Activated CD4-positive, alpha-beta T cell treated with anti-CD3 and anti-CD28 coated beads, Interleukin-2, amount 50 U/mL, for 48 hours (primary cell): ENCODE data around the gene IL26.
"Not testable (repeated sequence)": the region's sequence is repeated elsewhere in the genome, so short reads cannot be mapped to it uniquely, and the experiment has no call there.

Experiments
- DNase-seq, 2 experiments: peaks; one replicate each; pipeline ENCODE4 v3.0.0-alpha.2; 2020

IL26 gene

DNA sequence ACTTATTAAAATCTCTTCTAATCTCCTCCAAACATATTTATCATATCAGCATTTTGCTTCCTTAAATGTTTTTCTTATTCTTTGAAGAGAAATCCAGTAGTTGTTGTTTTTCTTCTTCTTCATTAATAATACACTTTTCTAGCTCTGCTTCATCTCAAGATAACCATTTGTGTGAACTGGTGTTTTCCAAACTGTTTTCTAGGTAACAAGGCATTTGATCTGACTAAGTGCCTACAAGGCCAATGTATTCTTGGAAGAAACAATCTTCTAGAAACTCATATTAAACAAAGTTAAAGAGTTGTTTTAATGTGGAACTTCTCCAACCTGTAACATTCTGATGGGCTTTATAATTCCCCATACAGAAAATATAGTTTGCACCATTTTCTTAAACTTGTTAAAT, 35.3 kb downstream of the IL26 start:
- no peak for DNase-seq

DNA sequence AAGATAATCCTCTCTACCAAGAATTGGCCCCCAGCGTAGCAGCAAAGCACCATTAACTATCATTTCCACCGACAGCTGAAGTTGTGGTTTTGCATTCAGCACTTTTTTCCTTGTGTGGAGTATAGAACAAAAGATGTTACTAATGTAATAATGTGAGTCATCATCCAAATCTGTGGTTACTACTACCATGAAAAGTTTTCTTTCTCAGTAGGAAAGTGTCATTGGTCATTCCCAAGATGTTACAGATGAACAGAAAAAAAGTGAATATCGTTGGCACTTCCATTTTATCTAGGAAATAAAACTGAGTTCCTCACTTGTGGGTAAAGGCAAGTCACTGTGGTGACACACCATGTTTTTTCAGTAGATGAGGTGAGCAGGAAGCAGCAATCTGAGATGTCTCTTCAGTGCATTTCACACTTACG, 35.8 kb downstream of the IL26 start:
- peak in 1 of 2 experiments; percentile 44 for DNase-seq

DNA sequence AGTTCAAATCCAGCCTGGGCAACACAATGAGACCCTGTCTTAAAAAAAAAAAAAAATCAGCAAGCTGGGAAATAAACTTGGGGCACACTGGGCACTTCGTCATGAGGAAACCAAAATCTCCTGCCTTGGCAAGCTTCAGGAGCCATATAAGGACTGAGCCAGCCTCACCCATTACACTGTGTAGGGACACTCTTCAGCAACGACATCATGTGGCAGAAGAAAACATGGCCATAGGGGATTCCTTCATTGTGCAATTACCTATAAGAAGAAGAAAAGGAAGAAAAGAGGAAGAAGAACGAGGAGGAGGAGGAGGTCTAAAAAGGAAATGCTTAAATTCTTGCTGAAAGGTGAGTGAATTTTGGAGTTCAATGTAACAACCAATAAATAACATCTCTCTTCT, 40.0 kb downstream of the IL26 start:
- no peak for DNase-seq

DNA sequence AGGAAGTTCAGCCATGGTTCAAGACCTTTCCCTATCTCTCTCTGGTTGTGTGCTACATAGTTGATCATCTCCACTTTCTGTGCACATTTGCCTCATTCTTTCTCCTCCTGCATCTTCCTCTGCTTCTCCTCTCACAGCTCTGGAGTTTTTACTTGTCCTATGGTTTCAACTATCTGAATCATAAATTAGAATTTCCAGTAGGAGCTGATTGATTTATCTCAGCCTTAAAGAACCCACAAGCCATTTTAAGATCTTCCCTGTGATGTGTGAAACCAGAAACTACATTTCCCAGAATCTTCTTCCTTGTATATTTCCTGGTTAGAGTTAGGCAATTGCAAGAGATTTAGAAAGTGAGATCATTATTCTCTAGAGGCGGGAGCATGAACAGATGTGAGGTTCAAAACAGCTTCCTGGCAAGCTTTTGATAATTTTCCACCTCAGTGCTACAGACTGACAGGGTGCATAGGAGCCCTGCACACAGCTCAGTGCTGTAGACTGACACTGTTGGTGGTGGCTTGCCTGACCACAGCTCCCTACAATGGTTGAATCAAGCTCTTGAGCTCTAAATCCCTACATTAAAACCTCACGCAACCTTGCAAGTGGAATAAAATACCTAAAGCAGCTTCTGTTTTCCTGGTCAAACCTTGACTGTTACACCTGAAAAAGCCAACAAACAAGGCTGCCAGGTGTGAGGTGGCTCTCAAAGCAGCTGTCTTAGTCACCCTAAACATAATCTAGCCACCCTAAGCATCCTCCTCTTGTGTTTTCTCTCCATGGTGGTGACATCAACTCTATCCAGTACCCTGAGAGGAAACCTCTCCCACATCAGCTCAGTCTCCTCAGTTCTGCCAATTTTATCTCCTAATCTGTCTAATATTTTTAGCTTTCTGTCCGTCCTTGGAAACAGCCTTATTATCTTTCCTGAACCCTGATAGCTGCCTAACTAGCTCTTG, 44.5 kb downstream of the IL26 start:
- peak; percentile 38 to 45 for DNase-seq

DNA sequence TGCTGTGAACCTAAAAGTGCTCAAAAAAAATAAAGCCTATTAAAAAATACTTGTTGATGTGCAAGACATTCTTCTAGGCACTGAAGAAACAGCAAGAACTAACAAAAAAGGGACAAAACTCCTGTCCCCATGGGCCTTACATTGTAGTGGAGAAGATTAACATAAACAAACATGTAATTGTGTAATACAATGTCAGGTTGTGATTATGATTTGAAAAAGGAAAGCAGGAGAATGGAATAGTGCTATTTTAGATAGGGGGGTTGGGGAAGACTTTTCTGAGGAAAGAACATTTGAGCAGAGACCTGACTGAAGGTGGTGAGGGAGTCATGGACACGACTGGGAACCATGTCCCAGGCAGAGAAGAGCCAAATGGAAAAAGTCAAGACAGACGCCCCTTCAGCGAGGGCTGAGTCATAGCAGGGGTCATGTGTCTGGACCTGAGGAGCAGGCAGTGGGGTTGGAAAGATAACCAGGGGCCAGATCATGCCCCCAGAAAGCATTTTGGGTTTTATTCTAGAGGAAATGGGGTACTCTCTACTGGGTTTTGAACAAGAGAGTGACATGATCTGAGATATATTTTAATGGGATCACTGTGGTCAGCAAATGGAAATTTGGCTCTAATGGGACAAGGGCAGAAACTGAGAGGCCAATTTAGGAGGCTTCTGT, 46.7 kb downstream of the IL26 start:
- no peak for DNase-seq

DNA sequence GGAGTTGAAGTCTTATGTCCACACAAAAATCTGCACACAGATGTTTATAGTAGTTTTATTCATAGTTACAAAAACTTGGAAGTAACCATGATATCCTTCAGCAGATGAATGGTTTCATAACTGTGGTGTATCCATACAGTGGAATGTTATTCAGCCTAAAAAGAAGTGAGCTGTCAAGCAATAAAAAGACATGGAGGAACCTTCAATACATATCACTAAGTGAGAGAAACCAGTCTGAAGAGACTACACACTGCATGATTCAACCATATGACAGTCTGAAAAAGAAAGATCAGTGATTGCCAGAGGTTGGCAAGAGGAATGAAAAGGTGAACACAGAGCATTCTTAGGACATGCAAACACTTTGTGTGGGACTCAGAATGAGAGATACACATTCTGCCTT, 47.4 kb downstream of the IL26 start:
- DNase-seq: no peak

DNA sequence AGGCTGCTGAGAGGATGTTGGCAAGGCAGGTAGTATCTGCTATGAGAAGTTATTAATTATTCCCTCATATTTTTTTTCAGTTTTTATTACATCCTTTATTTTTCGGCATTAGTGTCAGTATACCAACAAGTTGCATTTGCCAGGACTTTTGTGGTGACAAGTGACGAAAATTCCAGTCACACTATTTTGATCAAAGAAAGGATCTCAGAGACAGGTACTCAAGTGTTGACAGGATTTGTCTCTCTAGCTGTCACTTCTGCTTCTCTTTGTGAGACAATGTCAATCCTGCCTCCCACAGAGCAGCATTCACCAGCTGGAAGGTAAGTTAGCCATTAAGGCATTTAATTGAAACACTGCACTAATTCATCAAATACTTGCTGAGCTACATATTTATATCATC, 48.0 kb downstream of the IL26 start:
- DNase-seq: no peak

DNA sequence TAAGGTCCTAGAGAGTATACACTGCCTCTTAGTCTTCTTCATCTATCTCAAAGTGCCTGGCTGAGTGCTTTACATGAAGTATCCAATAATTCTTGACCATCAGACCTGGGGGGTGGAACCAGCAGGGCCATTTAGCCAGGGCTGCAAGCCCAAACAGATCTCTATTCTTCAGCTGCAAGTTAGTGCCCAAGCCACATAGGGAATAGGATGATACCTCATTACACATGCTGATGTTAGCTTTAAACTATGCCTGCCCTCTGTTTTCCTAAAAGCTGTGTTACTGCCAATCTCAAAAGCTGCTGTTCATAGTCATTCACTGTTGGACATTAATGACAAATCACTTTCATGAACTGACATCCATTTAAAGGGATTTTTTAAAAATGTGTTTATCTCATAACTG, 49.4 kb downstream of the IL26 start:
- DNase-seq: no peak

DNA sequence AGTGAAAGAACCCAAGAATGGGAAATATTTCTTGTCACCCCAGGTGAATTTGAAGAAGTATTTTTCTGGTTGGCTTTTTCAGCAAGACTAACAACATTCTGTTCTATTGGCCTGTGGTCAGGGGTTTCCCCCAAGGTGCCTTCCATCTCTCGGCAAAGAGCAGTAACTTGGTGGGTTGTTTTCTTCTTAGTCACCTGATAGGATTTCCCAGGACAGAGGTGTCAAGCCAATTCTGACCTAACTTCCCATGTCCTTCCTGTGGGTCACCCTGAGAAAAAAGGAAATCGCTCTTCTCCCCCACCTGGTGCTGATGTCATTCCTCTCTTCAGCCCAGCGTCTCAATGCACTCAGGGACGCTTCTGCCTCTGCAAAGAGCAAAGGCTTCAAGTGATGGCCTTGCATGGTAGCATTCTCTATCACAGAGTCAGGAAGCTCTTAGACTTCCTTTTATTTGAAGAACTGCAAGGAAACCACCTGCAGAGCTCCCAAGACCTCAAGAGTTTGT, 50.0 kb downstream of the IL26 start:
- peak; percentile 43 to 62 for DNase-seq

DNA sequence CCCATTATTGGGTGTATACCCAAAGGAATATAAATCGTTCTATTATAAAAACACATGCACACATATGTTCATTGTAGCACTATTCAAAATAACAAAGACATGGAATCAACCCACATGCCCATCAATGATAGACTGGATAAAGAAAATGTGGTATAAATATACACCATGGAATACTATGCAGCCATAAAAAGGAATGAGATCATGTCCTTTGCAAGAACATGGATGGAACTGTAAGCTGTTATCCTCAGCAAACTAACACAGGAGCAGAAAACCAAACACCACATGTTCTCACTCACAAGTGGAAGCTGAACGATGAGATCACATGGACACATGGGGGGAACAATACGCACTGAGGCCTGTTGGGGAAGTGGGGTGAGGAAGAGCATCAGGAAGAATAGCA, 50.8 kb downstream of the IL26 start:
- not testable (repeated sequence) for DNase-seq

DNA sequence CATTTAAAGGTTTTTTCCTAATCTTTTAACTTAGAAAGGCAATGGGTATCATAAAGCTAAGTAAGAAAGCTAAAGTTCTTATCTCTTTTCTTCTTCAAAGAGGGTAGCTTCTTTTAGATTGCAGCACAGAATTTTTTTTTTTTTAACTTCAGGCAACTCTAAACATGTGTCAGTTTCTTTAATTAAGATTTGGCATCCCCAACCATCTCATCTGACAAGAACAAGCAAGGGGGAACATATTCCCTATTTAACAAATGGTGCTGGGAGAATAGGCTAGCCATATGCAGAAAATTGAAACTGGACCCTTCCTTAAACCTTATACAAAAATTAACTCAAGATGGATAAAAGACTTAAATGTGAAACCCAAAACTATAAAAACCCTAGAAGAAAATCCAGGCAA, 51.8 kb downstream of the IL26 start:
- no peak for DNase-seq

DNA sequence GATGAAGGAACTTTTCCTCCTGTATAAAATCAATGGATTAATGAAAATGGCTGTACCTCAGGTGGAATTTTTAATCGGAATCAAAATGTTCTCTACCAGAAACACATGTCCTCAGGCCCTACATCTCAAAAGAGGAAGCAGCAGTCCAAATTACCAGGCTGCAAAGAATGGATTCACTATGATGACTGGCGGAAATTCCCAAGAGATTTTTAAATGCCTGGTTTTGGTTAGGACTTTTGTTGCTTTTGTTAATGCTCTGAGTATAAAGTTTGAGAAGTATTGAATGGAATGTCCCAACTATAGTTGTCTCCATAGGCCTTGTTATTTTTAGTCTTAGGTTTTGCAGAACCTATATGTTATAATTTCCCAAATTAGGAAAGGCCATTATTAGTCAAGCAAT, 54.9 kb downstream of the IL26 start:
- DNase-seq: no peak

DNA sequence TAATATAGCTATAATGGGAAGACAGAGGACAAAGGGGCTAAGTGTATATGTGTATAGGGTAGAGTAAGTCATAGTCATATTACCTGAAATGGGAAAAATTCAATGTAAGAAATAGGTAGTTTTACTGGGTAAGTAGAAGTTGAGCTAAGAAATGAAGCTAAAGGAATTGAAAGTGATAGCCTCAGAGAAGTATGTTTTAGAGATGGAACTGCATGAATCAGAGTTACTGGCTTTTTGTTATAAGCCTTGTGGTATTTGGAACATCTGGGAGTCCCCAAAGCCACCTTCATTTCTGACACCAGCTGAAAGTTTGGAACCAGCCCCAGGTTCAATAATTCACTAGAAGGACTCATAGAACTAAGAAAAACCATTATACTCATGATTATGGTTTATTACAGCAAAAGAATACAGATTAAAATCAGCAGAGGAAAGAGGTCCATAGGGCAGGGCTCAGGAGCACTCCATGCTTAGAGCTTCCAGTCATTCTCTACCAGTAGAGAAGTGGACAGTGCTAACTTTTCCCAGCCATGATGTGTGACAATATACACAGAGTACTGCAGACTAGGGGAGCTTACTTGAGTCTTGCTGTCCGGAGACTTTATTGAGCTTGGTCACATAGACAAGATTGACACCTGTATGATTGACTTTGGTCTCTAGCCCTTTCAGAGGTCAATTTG, 56.3 kb downstream of the IL26 start:
- no peak for DNase-seq

DNA sequence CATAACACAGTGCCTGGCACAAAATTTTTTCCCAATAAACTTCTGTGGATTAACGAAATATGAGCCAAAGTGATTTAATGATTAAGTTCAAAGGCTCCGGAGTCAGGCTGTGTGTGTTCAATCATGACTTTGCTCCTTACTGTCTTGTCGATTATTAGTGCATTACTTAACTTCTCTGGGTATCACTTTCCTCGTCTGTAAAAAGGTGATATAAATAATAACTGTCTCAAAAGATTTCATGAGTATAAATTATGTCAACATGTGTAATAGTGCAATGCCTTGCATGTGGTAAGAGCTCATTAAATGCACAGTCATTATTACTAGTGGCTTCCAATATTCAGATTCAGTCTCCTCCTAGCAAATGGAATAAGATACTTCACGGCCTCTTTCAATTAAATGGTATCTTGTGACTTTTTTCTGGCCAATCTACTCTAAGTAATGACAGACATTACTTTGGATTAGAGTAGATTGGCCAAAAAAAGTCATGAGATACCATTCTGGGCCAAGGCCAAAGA, 59.2 kb downstream of the IL26 start:
- DNase-seq: no peak

DNA sequence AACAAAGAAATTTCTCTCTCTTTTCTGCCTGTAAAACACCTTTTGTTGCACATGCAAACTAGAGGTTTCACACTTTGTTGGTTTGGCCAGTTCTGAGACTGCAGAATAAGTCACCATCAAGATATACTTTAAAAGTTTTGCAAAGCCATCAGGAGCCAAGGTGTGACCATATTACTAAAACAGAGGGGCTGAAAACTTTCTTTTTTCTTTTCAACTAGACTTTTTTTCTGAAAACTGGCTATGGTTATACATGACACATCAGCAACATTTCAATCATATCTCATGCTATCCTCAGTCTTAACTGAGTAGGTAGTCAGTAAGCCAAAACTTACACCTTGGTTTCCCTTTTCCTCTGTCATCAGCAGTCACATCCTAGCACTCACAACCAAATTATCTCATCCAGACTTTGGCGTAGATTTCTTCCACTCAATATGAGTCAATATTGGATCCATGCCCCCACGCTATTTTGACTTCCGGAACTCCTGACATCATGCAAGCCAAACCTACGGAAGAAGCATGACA, 62.0 kb downstream of the IL26 start:
- peak in 1 of 2 experiments; percentile 35 for DNase-seq

DNA sequence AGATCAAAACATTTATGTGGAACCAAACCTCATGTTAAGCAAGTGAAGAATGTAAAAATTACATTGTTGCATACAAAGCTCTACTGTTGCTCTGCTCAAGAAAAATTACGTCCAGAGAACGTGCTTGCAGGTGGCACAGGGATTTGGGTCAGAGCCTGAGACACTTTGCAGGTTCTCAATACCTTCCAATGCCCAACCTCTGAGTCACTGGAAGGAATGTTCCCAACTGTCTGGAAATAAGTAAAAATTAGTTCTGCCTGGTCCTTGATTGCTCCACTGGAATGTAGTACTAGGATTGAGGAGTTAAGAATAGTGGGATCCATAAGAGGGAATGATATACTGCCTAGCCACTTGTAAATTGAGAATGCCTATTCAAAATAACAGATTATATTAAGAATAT, 63.2 kb downstream of the IL26 start:
- DNase-seq: no peak

DNA sequence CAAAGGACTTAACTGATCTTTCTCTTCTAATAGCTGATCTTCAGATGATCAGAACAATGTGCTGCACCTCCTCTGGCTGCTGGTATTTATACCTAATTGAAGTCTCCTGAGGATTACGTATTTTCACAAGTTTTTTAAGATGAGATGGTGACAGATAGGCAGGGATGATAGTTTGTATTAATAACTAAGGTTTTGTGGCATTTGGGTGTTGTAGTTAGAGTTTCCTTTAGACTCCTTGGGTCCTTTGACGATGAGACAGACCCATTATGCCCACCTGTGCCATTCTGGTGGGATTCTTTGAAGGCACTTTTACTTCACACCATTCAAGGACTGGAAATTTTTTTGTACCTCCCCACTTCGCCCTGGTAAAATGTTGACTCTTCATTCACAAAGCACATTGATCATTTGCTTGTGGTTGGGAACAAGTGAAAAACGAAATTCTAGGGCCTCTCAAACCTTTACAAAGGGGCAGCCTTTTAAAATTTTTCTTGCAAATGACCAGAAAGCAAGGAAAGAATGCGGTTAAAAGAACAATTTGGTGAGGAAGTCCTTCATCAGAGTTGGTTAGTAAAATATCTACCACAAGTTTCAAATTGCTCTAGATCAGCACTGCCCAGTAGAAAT, 65.8 kb downstream of the IL26 start, which contains the start of gene IFNG:
IFNG (minus strand) TSS at position 60 of the 624 bp plus-strand sequence. CDS start 125 bp downstream, outside the sequence.
- DNase-seq: no peak

DNA sequence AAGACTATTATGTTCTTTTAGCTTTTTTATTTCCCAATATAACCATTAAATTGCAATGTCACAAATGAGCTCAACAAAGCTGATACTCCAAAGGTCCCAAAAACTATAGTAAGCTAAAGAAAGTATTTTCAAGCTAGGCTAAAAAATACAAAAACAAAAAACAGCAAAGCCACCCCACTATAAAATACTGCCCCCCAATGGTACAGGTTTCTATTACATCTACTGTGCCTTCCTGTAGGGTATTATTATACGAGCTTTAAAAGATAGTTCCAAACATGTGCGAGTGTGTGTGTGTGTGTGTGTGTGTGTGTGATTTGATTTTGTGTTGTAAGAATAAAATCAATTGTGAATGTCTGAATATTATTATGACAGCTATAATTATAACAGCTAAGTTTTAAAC, 67.2 kb downstream of the IL26 start:
- no peak for DNase-seq

DNA sequence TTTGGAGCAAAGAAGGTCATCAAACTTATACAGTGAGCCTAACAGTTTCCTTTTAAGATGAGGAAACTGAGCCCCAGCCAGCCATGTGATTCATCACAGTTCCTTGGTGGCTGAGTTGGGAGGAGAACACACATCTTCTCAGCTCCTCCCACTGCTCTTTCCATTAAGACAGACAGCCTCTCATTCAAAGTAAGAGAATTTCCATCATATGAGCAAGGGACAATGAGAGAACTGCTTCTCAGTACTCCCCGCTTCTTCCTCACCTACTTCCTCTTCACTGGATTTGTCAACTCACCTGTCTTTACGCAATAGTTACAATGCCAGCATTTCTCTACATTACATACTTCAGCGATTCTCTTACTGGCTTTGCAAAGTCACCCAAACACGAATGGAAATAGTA, 68.2 kb downstream of the IL26 start:
- peak; percentile 35 to 45 for DNase-seq

DNA sequence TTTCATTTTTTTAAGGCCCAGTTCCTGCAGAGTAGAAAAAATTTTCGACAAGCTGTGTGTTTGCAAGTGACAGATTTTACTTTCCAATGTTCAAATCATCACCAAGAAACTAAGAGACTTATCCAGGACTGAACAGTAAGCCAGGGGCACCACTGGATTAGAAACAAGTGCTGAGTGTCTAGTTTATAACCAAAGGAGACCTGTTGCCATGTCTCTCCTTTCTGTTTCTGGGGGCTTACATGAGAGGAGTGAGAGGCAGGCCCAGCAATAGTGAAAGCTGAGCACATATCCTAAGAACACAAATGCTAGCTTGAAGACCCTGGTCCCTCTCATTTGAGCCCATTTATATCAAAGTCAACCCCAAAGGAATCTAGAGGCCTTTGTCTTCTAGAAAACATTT, 69.0 kb downstream of the IL26 start:
- no peak for DNase-seq

DNA sequence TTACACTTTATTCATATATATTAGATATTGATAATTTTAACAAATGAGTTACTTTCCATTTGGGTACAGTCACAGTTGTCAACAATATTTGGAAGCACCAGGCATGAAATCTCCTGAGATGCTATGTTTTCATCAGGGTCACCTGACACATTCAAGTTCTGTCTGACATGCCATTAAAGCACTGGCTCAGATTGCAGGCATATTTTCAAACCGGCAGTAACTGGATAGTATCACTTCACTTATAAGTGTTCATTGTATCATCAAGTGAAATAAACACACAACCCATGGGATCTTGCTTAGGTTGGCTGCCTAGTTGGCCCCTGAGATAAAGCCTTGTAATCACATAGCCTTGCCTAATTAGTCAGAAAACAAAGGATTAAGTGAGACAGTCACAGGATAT, 70.8 kb downstream of the IL26 start:
- no peak for DNase-seq
